ENCODE measurements around the gene EXOSC7. TPM values are rescaled to one million over a fixed set of nuclear protein-coding genes. Genes with fewer than 3 reads are reported as not detected.

The EXOSC7 gene
- total RNA-seq, 1 experiment from 2014 or later: 88.7 TPM

- Histone ChIP-seq H3K79me1 (ENCODE audit: insufficient read depth, low read depth, low read length, poor library complexity, severe bottlenecking) (no peaks in the 10 kb centered on the region), H2BK12ac (ENCODE audit: insufficient read length, low read depth, low read length) (no peak overlapping the region), H3K4me2 (ENCODE audit: insufficient read depth, insufficient read length, low read length) (no peak overlapping the region), H4K20me1 (ENCODE audit: control insufficient read depth, insufficient read depth, insufficient read length) (no peaks in the 10 kb centered on the region), H2AK5ac (ENCODE audit: insufficient read length, low read length) (no peak overlapping the region), H4K91ac (ENCODE audit: insufficient read length, low read depth, low read length) (no peak overlapping the region), H4K5ac (ENCODE audit: insufficient read length, low read depth, low read length) (no peak overlapping the region), H2BK5ac (ENCODE audit: insufficient read length, low read length) (no peak overlapping the region), H2BK20ac (ENCODE audit: low read depth, low read length, poor library complexity, severe bottlenecking) (no peak overlapping the region), H2BK120ac (ENCODE audit: low read depth, low read length, poor library complexity, severe bottlenecking) (no peak overlapping the region), H2BK15ac (ENCODE audit: low read depth, low read length) (no peak overlapping the region), H3K9ac (ENCODE audit: extremely low read depth, insufficient read length, low read length) (no peak overlapping the region), H3K4ac (ENCODE audit: low read depth, low read length) (no peak overlapping the region), H3K23me2 (ENCODE audit: insufficient read length, low read depth, low read length, poor library complexity, severe bottlenecking) (peaks cover 4% of the 10 kb centered on the region), H2AFZ (ENCODE audit: low read length) (no peak overlapping the region), H3K4me1 (ENCODE audit: insufficient read depth, low read length) (no peaks in the 10 kb centered on the region; the same call in 1 of the 2 replicates), H3K23ac (ENCODE audit: insufficient read length, low read depth, low read length) (no peak overlapping the region), H3T11ph (ENCODE audit: low read length) (no peak overlapping the region), H3K18ac (ENCODE audit: insufficient read length, low read depth, low read length) (no peak overlapping the region), H3K14ac (ENCODE audit: insufficient read depth, low read length) (no peak overlapping the region), H4K8ac (replicated peaks; ENCODE audit: insufficient read length, low read depth, low read length) (no peak overlapping the region), H3K9me3 (ENCODE audit: control insufficient read depth, low read depth, low read length) (no peaks in the 10 kb centered on the region), H3K56ac (ENCODE audit: insufficient read length, low read depth, low read length) (no peak overlapping the region), H3K27me3 (ENCODE audit: insufficient read depth, low read length) (peaks cover 18% of the 10 kb centered on the region; the same call in 1 of the 2 replicates), H3K79me2 (ENCODE audit: insufficient read depth, low read length) (no peaks in the 10 kb centered on the region), H3K27ac (ENCODE audit: insufficient read length, low read depth, low read length) (no peak overlapping the region)
- no CpG with 5 or more reads among the region's 2 CpGs for whole genome bisulfite sequencing (ENCODE audit: extremely low coverage, insufficient read length, low lambda C conversion rate)
- Mint-ChIP-seq H3K4me3 (no peak overlapping the region), H3K27ac (no peak overlapping the region), H3K27me3 (ENCODE audit: low read depth) (peaks cover 61% of the 10 kb centered on the region), H3K4me1 (peaks cover 16 to 17% of the 10 kb centered on the region in 2 experiments), H3K36me3 (ENCODE audit: insufficient read depth in 1 of 3, low read depth in 3 of 3) (no peaks in the 10 kb centered on the region), H3K9me3 (0 out of 5 replicates have a peak, but pooled peaks cover 0 to 2% of the 10 kb centered on the region in 2 experiments)
- no peak for TF ChIP-seq CTCF (conservative IDR thresholded peaks at IDR 0.05)
- DNase-seq: no peak
Measured at GRCh38 chr3:45032113-45032512, 56.1 kb downstream of the EXOSC7 start.
